T-helper 1 cell treated with Interleukin-12 subunit alpha and Interleukin-12 subunit beta and Interleukin-4 antibody, amounts not matched to agents 30 ng/mL and 1 ng/mL, for 36 hours (primary cell): ENCODE measurements around the gene SH3TC1. TPM values are rescaled to one million over a fixed set of nuclear protein-coding genes. Genes with fewer than 3 reads are reported as not detected.

Experiments
- intact Hi-C: fragments of 100-400 bp; cut with micrococcal nuclease; formaldehyde crosslinking; loops from one replicate; pipeline ENCODE4 v1.15.1; 2024
- total RNA-seq: library from RNA; stranded (reverse); gene quantifications from 2 replicates; pipeline ENCODE4 v1.2.3, GENCODE V29; 2022

Gene SH3TC1
- total RNA-seq, 1 donor from 2014 or later = 57.3 TPM

GRCh38 chr4:8272472-8273428 is 73.7 kb downstream of the SH3TC1 start:
- intact Hi-C loops = no loop called here

DNA sequence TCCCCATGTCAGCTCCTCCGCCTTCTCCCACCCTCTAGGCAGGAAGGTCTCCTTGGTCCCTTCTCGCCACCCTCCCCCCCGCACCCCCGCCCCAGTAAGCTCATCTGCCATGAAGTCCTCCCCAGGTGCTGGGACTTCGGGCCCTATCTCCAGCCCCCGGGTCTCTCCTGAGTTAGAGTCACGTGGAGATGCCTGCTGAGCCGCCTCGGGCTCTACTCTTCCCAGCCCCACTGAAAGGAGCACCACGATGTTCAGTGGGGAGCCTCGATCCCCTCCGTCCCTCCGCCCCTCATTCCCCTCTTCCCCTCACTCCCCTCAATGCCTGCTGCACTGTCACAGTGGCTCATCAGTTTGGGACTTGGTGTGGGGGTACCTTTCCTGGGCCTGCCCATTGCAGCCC is 74.4 kb downstream of the SH3TC1 start:
- intact Hi-C loops = no loop called here

GRCh38 chr4:8274066-8274652 is 75.1 kb downstream of the SH3TC1 start:
- intact Hi-C loops = no loop called here

- intact Hi-C loops = no loop called here
Observed at GRCh38 chr4:8274765-8275547, 75.9 kb downstream of the SH3TC1 start.

DNA sequence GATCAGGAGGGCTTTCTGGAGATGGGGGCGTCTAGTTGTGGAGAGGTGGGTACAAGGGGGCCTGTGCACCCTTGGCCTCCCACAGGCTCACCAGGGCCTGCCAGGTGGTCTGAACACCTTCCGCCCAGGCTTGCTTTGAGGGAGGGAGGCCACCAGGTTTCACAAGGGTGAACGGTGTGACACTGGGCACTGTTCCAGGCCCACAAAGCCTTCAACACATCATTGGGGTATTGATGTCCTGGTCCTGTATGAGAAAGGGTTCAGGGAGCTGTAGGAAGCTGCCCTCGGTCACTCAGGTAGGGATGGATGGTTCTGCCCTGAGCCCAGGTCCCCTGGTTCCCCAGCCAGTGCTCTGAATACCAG is 76.4 kb downstream of the SH3TC1 start:
- intact Hi-C loops = no loop called here

- intact Hi-C loops = no loop called here
Observed at GRCh38 chr4:8276358-8277240, 77.5 kb downstream of the SH3TC1 start.

DNA sequence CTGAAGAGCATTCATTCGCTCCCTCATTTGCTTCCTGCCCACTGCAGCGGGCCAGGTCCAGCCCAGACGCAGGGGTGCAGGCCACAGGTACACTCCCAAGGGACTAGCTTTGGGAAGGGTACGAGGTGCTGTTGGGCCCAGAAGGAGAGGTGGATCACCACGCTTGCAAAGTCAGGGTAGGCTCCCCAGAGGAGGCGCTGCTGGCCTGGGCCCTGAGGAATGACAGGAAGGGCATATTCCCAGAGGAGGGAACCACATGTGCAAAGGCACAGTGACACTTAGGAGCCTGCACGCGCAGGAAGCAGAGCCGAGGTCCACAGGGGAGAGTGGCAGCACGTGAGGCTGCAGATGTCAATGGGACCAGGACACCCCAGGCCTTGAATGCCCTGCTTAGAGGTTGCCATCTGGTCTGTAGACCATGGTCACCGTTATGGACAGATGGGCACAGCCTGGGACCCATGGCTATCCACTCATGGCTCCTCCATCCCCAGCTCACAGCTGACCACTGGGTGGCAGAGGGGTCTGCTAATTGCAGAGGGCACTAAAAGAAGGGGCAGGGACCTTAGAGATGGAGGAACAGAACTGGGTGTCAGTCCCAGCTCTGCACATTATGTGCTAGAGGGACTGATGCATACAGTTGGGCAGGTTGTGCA is 78.4 kb downstream of the SH3TC1 start:
- intact Hi-C loops = no loop called here

DNA sequence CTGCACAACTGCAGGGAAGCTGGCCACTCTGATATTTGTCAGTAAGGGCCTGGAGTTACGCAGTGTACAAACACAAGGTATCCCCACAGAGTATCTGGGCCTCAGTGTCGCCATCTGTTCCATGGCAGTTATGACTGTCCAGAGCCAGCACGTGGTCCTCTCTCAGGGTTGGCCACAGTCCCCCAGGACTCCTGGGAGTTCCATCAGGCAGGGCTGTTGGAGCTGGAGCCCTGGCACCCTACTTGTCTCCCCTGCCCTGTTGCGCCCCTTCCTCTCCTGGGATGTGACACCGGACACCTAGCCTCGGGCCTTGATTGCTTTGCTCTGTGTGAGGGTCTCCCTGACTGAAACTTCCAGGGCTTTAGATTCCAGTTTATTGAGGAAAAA is 78.9 kb downstream of the SH3TC1 start:
- intact Hi-C loops = no loop called here

DNA sequence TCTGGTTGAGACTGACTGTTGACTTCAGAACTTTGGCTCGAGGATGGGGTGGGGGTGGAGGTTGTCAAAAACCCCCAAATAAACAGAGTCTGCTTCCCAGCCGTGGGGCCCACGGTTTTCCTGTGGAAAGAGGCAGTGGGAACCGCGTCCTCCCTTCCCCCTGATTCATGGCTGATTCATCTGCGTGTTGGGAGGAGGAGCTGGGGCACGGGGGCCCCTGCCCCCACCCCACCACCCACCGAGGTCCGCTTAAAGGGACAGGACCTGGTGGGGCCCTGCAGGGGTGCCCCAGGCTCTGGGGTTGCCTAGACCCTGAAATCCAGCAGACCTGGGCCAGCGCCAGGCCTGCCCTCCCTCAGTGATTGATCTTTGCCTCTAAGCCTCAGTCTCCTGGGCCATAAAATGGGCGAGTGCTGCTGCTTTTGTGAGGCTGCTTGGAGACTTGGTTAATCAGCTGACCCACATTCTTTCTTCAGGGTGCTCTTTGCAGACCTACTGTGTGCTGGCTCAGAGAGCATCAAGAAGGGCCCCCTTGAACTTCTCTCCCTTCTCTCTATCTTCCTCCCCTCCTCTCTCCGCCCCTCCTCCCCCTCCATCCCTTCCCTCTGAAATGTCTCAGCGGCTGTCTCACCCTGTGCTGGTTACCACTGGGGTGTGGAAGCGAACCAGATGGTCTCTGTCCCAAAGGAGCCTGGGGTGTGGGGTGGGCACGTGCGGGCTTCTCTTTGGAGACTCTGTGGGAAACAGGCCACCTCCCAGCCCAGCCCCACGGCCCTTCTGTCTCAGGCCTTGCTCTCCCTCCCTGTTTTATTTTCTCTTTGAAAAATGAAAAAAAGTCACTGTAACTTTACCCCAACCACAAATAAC is 79.6 kb downstream of the SH3TC1 start:
- intact Hi-C loops = no loop called here

GRCh38 chr4:8279321-8280157 is 80.4 kb downstream of the SH3TC1 start:
- intact Hi-C loops = no loop called here

DNA sequence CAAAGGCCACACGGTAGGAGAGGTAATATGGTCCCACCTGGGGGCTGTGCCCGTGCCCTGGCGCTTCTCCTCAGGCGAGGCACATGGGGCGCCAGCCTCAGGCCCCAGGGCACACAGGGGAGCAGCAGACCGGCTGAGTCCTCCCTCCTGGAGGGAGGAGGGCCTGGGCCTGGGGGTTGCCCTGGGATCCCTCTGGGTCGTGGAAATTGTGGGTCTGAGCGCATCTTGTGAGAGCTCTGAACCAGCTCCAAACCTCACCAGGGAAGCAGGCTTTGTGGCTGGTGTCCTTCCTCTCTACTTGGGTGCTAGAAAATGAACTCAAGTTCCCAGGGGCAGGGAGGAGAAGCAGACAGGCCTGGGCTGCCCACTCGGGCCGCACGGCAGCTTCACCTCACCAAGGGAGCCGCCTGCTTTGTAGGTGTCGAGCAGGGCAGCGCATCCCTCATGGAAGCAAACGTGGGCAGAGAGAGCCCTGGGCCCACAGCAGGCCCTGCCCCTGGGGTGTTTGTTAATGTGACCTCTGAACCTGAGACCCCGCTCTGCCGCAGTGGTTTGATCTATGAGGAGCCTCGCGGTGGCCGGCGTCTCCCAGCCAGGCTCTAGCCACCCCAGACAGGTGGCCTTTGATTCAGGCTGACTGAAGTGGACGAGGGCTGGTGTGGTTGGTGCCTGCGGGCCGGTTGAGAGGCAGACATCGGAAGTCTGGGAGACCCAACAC is 81.2 kb downstream of the SH3TC1 start:
- intact Hi-C loops = no loop called here

DNA sequence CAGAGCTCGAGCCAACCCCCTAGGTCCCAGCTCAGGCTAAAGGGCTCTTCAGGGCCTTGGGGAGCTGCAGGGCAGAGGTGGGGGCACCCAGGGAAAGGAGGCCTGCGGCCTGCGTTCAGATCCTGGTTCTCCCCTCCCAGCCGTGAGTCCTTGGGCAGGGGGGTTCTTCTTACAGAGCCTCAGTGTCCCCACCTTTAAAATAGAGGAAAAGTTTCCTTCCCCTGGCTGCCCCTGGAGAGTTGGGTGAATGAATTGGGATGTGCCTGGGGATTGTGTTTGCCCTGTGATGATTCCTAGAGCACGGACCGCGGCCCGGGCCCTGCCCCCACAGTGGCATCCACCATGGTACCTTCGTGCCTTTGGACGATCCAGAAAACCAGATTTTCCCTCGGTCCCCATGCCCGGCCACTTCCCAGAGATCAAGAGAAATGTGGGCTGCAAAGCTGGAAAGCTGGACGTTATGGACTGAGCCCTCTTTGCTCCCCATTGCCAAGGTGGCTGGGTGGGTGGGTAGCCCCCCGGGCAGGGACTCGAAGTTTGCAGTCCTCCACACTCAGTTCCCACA is 81.9 kb downstream of the SH3TC1 start:
- intact Hi-C loops = no loop called here

- intact Hi-C loops = no loop called here
Observed at GRCh38 chr4:8281519-8282133, 82.5 kb downstream of the SH3TC1 start.

GRCh38 chr4:8282134-8282641 is 83.1 kb downstream of the SH3TC1 start:
- intact Hi-C loops = no loop called here

DNA sequence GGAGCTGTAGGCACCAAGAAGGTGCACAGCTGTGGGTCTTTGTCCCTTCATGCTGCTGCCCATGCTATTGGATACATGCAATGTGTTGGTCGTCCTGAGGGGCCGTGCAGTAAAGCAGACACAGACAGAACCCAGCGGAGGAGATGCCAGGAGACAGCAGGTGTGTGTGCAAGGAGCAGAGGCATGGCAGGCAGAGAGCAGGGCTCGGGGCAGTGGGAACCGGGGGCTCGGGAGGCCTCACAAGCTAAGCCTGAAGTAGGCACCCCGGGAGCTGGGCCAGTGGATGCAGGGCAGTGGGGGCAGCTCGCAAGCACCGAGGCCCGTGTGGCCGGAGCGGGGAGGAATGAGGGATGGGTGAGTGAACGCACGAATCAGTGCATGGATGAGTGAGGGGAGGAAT is 83.7 kb downstream of the SH3TC1 start:
- intact Hi-C loops = no loop called here

DNA sequence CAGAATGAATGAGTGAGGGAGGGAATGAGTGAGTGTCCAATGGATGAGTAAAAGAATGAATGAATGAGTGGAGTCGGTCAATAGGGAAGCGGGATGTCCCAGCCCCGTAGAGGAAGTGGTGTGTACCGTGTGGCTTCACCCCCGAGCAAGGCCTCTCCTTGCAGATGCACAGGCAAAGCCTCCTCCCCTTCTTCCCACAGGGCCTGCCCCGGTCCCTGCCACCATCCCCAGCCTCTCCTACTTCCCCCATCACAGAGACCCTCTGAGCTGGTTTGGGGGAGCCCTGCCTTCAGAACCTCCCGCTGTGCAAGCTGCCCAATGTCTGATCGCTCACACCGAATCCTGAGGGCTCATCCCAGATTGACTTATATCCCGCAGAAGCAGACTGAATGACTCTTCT is 84.1 kb downstream of the SH3TC1 start:
- intact Hi-C loops = no loop called here

DNA sequence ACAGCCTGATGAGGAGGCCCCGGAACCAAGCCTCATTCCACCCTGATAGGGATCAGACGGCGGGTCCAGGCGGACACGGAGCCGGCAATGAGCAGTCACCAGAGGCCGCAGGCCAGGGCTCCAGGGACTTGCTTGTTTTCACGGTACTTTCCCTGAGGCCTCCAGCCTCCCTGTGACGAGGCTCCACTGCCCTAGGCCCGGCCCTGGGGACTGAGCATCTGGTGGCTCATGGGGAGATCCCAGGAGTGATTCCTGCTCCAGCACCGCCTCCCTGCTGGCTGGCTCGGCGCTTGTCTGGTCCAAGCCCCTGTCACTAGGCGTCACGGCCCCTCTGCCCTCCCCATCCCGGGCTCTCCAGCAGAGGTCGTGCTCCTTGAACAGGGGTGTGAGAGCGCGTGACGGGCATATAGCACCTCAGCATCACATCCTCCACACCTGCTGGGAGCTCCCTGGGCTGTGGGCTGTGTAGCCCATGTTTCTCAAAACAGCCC is 84.6 kb downstream of the SH3TC1 start:
- intact Hi-C loops = no loop called here
